MCF 10A (cell line): ENCODE results near the gene SLC6A6. TPM values are rescaled to one million over a fixed set of nuclear protein-coding genes. Genes with fewer than 3 reads are reported as not detected.

ENCODE experiments used
- BruUV-seq: library from RNA; stranded (reverse); fragments of 400-500 nt; replicated peaks from 2 replicates; lab custom pipeline; 2021; lab: Mats Ljungman, UMichigan
- CTCF ChIA-PET: fragments of 300-600 bp; sonication (Branson Sonifier 250); formaldehyde crosslinking; extraction: SDS; loops from one replicate; lab custom pipeline; 2021; ENCODE audit warnings: antibody characterized with exemption, inconsistent platforms; lab: Yijun Ruan, JAX
- POLR2A ChIA-PET: fragments of 300-600, 350-650 bp; sonication (Branson Sonifier 250); formaldehyde crosslinking; extraction: SDS; loops from one replicate; lab custom pipeline; 2020; ENCODE audit warnings: antibody characterized with exemption, inconsistent platforms; lab: Yijun Ruan, JAX
- DNase-seq: peaks from one replicate; pipeline ENCODE4 v3.0.0-alpha.2; 2018; ENCODE audit not compliant: unreplicated experiment
- H3K27ac Mint-ChIP-seq: one replicate; pipeline ENCODE4 v1.8.0; 2022; ENCODE audit warnings: mild to moderate bottlenecking, low read depth, mixed read lengths; ENCODE audit not compliant: unreplicated experiment
- H3K27me3 Mint-ChIP-seq: one replicate; pipeline ENCODE4 v1.8.0; 2022; ENCODE audit warnings: mixed read lengths; ENCODE audit not compliant: insufficient read depth, unreplicated experiment
- H3K36me3 Mint-ChIP-seq: one replicate; pipeline ENCODE4 v1.8.0; 2022; ENCODE audit warnings: mild to moderate bottlenecking, moderate library complexity, mixed read lengths; ENCODE audit not compliant: insufficient read depth, unreplicated experiment
- H3K4me1 Mint-ChIP-seq: one replicate; pipeline ENCODE4 v1.8.0; 2022; ENCODE audit warnings: mixed read lengths; ENCODE audit not compliant: insufficient read depth, unreplicated experiment
- H3K4me3 Mint-ChIP-seq: one replicate; pipeline ENCODE4 v1.8.0; 2022; ENCODE audit warnings: mild to moderate bottlenecking, moderate library complexity, mixed read lengths; ENCODE audit not compliant: unreplicated experiment
- H3K9me3 Mint-ChIP-seq: one replicate; pipeline ENCODE4 v1.8.0; 2022; ENCODE audit warnings: mixed read lengths; ENCODE audit not compliant: unreplicated experiment
- CTCF ChIP-seq: fragments of 200-600 bp; IDR thresholded peaks from one replicate; pipeline ENCODE4 v1.8.0; 2022; ENCODE audit warnings: antibody characterized with exemption, mild to moderate bottlenecking; ENCODE audit not compliant: unreplicated experiment
- intact Hi-C: fragments of 100-400 bp; cut with micrococcal nuclease; formaldehyde crosslinking; loops from 2 replicates; pipeline ENCODE4 v1.14.1; 2022
- total RNA-seq: library from RNA; stranded (reverse); gene quantifications from 2 replicates; pipeline ENCODE4 v1.2.3, GENCODE V29; 2022

SLC6A6 gene
- total RNA-seq, 1 experiment from 2014 or later, result 7.6 TPM

GRCh38 chr3:14502472-14502871 lies 100.1 kb downstream of the SLC6A6 start:
- TF ChIP-seq CTCF, result no peak
- POLR2A ChIA-PET, result no interaction called here
- DNase-seq, result no peak
- no TSS peak for BruUV-seq
- Mint-ChIP-seq H3K9me3 (peaks cover 29% of the 10 kb centered on the region), H3K4me3 (no peak overlapping the region), H3K27me3 (peaks cover 8% of the 10 kb centered on the region), H3K36me3 (no peaks in the 10 kb centered on the region), H3K4me1 (no peaks in the 10 kb centered on the region), H3K27ac (no peak overlapping the region)
- CTCF ChIA-PET, result interaction anchor here (0.6 to 0.7 kb wide), 2 partner anchors 43 to 76 kb away, joined by 3 read pairs; no protein-coding TSS in a partner anchor
- intact Hi-C loops, result loop anchor here (10.0 kb wide), 1 partner anchor 282 kb away; no protein-coding TSS in a partner anchor

- H3K36me3 Mint-ChIP-seq, result no peaks in the 10 kb centered on the region
- CTCF ChIA-PET, result interaction anchor here (0.7 kb wide), 1 partner anchor 77 kb away, joined by 3 read pairs; no protein-coding TSS in a partner anchor
- no peak overlapping the region for H3K4me3 Mint-ChIP-seq
- H3K27ac Mint-ChIP-seq, result no peak overlapping the region
- intact Hi-C loops, result loop anchor here (10.0 kb wide), 1 partner anchor 282 kb away; no protein-coding TSS in a partner anchor
- no peak for TF ChIP-seq CTCF
- no TSS peak for BruUV-seq
- POLR2A ChIA-PET, result no interaction called here
- H3K4me1 Mint-ChIP-seq, result no peaks in the 10 kb centered on the region
- peaks cover 29% of the 10 kb centered on the region for H3K9me3 Mint-ChIP-seq
- no peak for DNase-seq
- peaks cover under 1% of the 10 kb centered on the region for H3K27me3 Mint-ChIP-seq
These were observed 100.8 kb downstream of the SLC6A6 start for GRCh38 chr3:14503033-14503705.

- CTCF ChIA-PET, result interaction anchor here (1.6 kb wide), 1 partner anchor 129 kb away, joined by 4 read pairs; no protein-coding TSS in a partner anchor
- no TSS peak for BruUV-seq
These were observed 101.3 kb downstream of the SLC6A6 start for GRCh38 chr3:14503706-14504065.

More at GRCh38 chr3:14503706-14504065, 101.3 kb downstream of the SLC6A6 start:
- no peak for TF ChIP-seq CTCF
- Mint-ChIP-seq H3K27me3 (no peaks in the 10 kb centered on the region), H3K36me3 (no peaks in the 10 kb centered on the region), H3K4me3 (no peak overlapping the region), H3K27ac (no peak overlapping the region), H3K4me1 (no peaks in the 10 kb centered on the region), H3K9me3 (peaks cover 29% of the 10 kb centered on the region)
- POLR2A ChIA-PET, result no interaction called here
- no peak for DNase-seq
- intact Hi-C loops, result loop anchor here (10.0 kb wide), 1 partner anchor 281 kb away; no protein-coding TSS in a partner anchor
